ENCODE data around the gene CETN1. TPM values are rescaled to one million over a fixed set of nuclear protein-coding genes. Genes with fewer than 3 reads are reported as not detected.

The CETN1 gene
- total and polyA plus RNA-seq, 2 of the 13 experiments (the other 11 are each of a cell fraction or from before 2014, with no cell fraction given), result not detected

- peak overlapping the region; percentile 39 to 64 (median 61); a peak in 5 of 6 replicates for H3K4me3 ChIP-seq (replicated peaks in 1 of 3; ENCODE audit: insufficient read depth in 1 of 3, low read depth in 2 of 3, low read length in 3 of 3)
- BruUV-seq (replicated peaks), result no TSS peak
- H3K4me1 ChIP-seq (ENCODE audit: insufficient read depth, low read length), result peaks cover 16% of the 10 kb centered on the region
- H3K27me3 ChIP-seq (ENCODE audit: control insufficient read depth in 1 of 2, insufficient read depth in 2 of 2, low read length in 2 of 2), result 0 out of 5 replicates have a peak, but pooled peaks cover 0 to 3% of the 10 kb centered on the region in 2 experiments
- ATAC-seq, result peak; percentile 89
- ChIA-PET POLR2A (interaction anchor here (1.6 kb wide), 1 partner anchor 19 kb away, joined by 4 read pairs; no protein-coding TSS in a partner anchor), CTCF (ENCODE audit: low intra/inter-chr PET ratio, low total read pairs) (interaction anchor here (1.5 kb wide), 1 partner anchor 20 kb away, joined by 8 read pairs; no protein-coding TSS in a partner anchor)
- H4K20me1 ChIP-seq (ENCODE audit: insufficient read depth, low read length), result no peaks in the 10 kb centered on the region
- 2% methylated on average over 13 of the region's 24 CpGs for WGBS (ENCODE audit: low lambda C conversion rate)
- H3K4me2 ChIP-seq (ENCODE audit: low read depth, low read length), result peak overlapping the region; percentile 89
- H3K79me2 ChIP-seq (ENCODE audit: insufficient read depth, low read length), result no peaks in the 10 kb centered on the region
- peak overlapping the region; percentile 44 for H2AFZ ChIP-seq (ENCODE audit: low read length)
- no peaks in the 10 kb centered on the region for H3K36me3 ChIP-seq (replicated peaks in 1 of 2; ENCODE audit: control insufficient read depth in 1 of 2, insufficient read depth in 2 of 2, low read length in 2 of 2)
- in situ Hi-C loops (cut with HindIII; ENCODE audit: extremely low pct_ligation_motif_present, low pct_unique_long_range_greater_than_20kb) (no loop called here), intact Hi-C loops (cut with micrococcal nuclease; ENCODE audit: unreplicated experiment) (loop anchor here (2.0 kb wide), 1 partner anchor 62 kb away; no protein-coding TSS in a partner anchor)
- H3K27ac ChIP-seq (ENCODE audit: extremely low read length, insufficient read depth, low read length), result peak overlapping the region; percentile 49
- DNase-seq (ENCODE audit: low spot score), result peak; percentile 43
- FAIRE-seq, result no peak
- H3K9me3 ChIP-seq (ENCODE audit: low read length), result no peaks in the 10 kb centered on the region
- H3K9ac ChIP-seq (ENCODE audit: insufficient read depth, low read depth, low read length), result peak overlapping the region; percentile 51
- TF ChIP-seq ZFP91 (CRISPR knock-in tag; IDR thresholded peaks at IDR 0.05; ENCODE audit: borderline replicate concordance) (no peak; the same call in 1 of the 2 replicates), MEIS1 (CRISPR knock-in tag; IDR thresholded peaks at IDR 0.05; ENCODE audit: borderline replicate concordance) (0 out of 2 replicates have a peak, but pooled peaks have one; percentile 1), NFE2L1 (CRISPR knock-in tag; IDR thresholded peaks at IDR 0.05; ENCODE audit: borderline replicate concordance) (no peak), ZNF333 (CRISPR knock-in tag; IDR thresholded peaks at IDR 0.05; ENCODE audit: borderline replicate concordance) (0 out of 2 replicates have a peak, but pooled peaks have one; percentile 9), SAP130 (CRISPR knock-in tag; IDR thresholded peaks at IDR 0.05; ENCODE audit: low read depth) (no peak; the same call in 1 of the 2 replicates), ZNF282 (IDR thresholded peaks at IDR 0.05; ENCODE audit: partially characterized antibody) (no peak), HOXA3 (CRISPR knock-in tag; IDR thresholded peaks at IDR 0.05) (no peak), POLR2AphosphoS5 (IDR thresholded peaks at IDR 0.05; ENCODE audit: low read depth, low read length) (peak; percentile 76), ELF3 (CRISPR knock-in tag; IDR thresholded peaks at IDR 0.05) (0 out of 2 replicates have a peak, but pooled peaks have one; percentile 17), ZNF720 (CRISPR knock-in tag; IDR thresholded peaks at IDR 0.05) (no peak), ZFP41 (CRISPR knock-in tag; IDR thresholded peaks at IDR 0.05; ENCODE audit: borderline replicate concordance) (no peak), GABPB1 (CRISPR knock-in tag; IDR thresholded peaks at IDR 0.05) (peak; percentile 10; the same call in 1 of the 2 replicates), PRDM4 (CRISPR knock-in tag; IDR thresholded peaks at IDR 0.05; ENCODE audit: borderline replicate concordance) (no peak), MED1 (CRISPR knock-in tag; IDR thresholded peaks at IDR 0.05) (no peak), POLR2A (IDR thresholded peaks at IDR 0.05; ENCODE audit: insufficient read depth in 1 of 2, low read depth in 2 of 2, low read length in 2 of 2) (peak in 1 of 2 experiments; percentile 58; a peak in 2 of 4 replicates), ZNF143 (CRISPR knock-in tag; IDR thresholded peaks at IDR 0.05) (no peak), PPARG (CRISPR knock-in tag; conservative IDR thresholded peaks at IDR 0.05) (0 out of 2 replicates have a peak, but pooled peaks have one; percentile 46), STAG1 (CRISPR knock-in tag; IDR thresholded peaks at IDR 0.05) (peak; percentile 13; the same call in 1 of the 2 replicates), MAZ (IDR thresholded peaks at IDR 0.05; ENCODE audit: borderline replicate concordance, low read depth, low read length) (0 out of 2 replicates have a peak, but pooled peaks have one; percentile 5), MAZ (CRISPR knock-in tag; IDR thresholded peaks at IDR 0.05; ENCODE audit: low read depth) (0 out of 2 replicates have a peak, but pooled peaks have one; percentile 13)
Measured at GRCh38 chr18:596288-596881, 16.2 kb downstream of the CETN1 start.

All from HepG2 (cell line).